PFSK-1 (cell line): ENCODE measurements around the gene RICTOR.

Source experiments
- FOXP2 ChIP-seq: optimal IDR thresholded peaks from 2 replicates; pipeline ENCODE3; 2011; ENCODE audit warnings: borderline replicate concordance, control low read depth, inconsistent platforms; ENCODE audit not compliant: insufficient read depth; ENCODE audit errors: extremely low read length, extremely low read depth
- POLR2AphosphoS5 ChIP-seq: IDR thresholded peaks from 2 replicates; pipeline ENCODE4 v1.6.1; 2012; ENCODE audit warnings: low read depth, mild to moderate bottlenecking, control low read depth, low read length, moderate library complexity
- SIN3A ChIP-seq: IDR thresholded peaks from 2 replicates; pipeline ENCODE4 v1.6.1; 2012; ENCODE audit warnings: mild to moderate bottlenecking, low read length, moderate library complexity, borderline replicate concordance; ENCODE audit not compliant: insufficient read depth
- TAF1 ChIP-seq: IDR thresholded peaks from 2 replicates; pipeline ENCODE4 v1.6.1; 2012; ENCODE audit warnings: low read length, control low read depth, borderline replicate concordance; ENCODE audit not compliant: insufficient read depth
- TF ChIP-seq, protein P1 (sequence below), 2 experiments: IDR thresholded peaks; 2 replicates each; pipeline versions ENCODE4 v1.6.1 to v1.8.0; 2011 to 2012; ENCODE audit warnings: low read depth in 2 of 2, low read length in 2 of 2, control low read depth in 1 of 2, inconsistent platforms in 1 of 2, mild to moderate bottlenecking in 1 of 2, moderate library complexity in 1 of 2; ENCODE audit not compliant: insufficient read depth in 1 of 2

The RICTOR gene

GRCh38 chr5:38926121-38926520 is 148.1 kb downstream of the RICTOR start:
- TF ChIP-seq, protein P1, sequence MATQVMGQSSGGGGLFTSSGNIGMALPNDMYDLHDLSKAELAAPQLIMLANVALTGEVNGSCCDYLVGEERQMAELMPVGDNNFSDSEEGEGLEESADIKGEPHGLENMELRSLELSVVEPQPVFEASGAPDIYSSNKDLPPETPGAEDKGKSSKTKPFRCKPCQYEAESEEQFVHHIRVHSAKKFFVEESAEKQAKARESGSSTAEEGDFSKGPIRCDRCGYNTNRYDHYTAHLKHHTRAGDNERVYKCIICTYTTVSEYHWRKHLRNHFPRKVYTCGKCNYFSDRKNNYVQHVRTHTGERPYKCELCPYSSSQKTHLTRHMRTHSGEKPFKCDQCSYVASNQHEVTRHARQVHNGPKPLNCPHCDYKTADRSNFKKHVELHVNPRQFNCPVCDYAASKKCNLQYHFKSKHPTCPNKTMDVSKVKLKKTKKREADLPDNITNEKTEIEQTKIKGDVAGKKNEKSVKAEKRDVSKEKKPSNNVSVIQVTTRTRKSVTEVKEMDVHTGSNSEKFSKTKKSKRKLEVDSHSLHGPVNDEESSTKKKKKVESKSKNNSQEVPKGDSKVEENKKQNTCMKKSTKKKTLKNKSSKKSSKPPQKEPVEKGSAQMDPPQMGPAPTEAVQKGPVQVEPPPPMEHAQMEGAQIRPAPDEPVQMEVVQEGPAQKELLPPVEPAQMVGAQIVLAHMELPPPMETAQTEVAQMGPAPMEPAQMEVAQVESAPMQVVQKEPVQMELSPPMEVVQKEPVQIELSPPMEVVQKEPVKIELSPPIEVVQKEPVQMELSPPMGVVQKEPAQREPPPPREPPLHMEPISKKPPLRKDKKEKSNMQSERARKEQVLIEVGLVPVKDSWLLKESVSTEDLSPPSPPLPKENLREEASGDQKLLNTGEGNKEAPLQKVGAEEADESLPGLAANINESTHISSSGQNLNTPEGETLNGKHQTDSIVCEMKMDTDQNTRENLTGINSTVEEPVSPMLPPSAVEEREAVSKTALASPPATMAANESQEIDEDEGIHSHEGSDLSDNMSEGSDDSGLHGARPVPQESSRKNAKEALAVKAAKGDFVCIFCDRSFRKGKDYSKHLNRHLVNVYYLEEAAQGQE (IDR thresholded peaks at IDR 0.05; ENCODE audit: insufficient read depth in 1 of 2, low read depth in 2 of 2, low read length in 2 of 2) = no peak
- no peak for TF ChIP-seq FOXP2
- TF ChIP-seq TAF1 = no peak
- no peak for TF ChIP-seq SIN3A
- TF ChIP-seq POLR2AphosphoS5 = no peak

DNA sequence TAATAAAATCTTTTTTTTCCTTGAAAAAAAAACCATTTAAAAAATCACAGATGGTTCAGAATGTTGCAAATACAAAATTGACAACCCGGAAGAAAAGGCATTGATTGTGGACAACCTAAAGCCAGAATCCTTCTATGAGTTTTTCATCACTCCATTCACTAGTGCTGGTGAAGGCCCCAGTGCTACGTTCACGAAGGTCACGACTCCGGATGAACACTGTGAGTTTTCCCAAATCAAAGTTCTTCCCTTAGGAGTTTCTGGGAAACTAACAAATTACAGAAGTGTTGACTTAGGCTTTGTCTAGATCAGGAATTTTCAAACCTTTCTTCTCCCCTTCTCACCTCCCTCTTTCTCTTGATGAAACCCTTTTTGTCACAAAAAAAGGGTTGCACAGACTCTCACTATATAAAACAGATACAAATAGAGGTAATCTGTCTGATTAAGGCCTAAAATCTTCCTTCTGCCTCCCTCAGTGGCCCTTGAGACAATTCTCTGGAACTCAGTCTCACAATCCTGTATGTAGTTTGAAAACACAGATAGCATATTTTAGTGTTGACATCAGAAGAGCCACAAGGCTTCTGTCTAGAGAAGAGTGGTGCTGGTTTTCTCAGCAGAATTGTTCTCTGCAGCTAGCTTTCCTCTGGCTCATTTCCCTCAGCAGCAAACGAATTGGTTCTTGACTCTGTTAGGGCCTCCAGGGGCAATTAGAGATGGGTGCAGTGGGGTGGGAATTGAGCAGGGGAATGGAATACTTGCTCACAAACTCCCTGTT is 148.9 kb downstream of the RICTOR start:
- TF ChIP-seq POLR2AphosphoS5 (no peak), FOXP2 (no peak), TAF1 (no peak), SIN3A (no peak)
- TF ChIP-seq, protein P1 (IDR thresholded peaks at IDR 0.05; ENCODE audit: insufficient read depth in 1 of 2, low read depth in 2 of 2, low read length in 2 of 2) = no peak

DNA sequence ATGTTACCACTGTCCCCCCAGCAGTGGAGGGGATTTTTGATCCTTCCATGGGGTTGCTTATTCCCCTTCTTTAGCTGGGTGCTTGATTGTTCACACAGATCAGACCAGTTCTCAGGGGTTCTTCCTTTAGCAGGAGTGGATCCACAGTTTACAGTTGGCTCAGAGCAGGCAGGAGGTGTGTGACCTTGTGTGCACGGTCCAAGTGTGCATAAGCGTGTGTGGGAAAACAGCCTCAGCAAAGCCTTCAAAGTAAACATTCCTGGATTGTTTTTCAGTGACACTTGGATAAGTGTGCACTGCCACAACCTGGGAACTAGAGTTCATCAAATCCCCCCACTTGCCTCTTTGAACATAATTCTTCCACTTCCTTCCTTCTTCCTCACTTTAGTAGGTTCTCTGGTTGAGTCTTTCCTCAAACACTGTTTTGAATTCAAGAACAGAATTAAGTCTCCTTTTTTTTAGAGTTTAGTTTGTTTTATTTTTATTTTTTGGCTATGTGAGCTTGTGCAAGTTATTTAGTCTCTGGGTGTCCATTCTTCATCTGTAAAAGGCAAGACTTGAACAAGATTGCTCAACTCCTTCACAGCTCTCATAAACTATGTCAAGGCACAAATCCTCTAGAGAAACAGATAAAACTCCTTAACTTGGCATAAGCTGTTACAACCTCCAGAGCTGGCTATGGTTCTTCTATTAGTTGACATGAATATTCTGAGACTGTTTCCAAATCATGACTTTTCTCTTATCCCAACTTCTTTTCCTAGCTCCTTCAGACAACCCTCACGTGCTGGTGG is 150.3 kb downstream of the RICTOR start:
- TF ChIP-seq, protein P1 (IDR thresholded peaks at IDR 0.05; ENCODE audit: insufficient read depth in 1 of 2, low read depth in 2 of 2, low read length in 2 of 2) = no peak
- no peak for TF ChIP-seq FOXP2
- no peak for TF ChIP-seq SIN3A
- no peak for TF ChIP-seq TAF1
- no peak for TF ChIP-seq POLR2AphosphoS5

GRCh38 chr5:38922199-38922598 is 152.0 kb downstream of the RICTOR start:
- TF ChIP-seq, protein P1 (IDR thresholded peaks at IDR 0.05; ENCODE audit: insufficient read depth in 1 of 2, low read depth in 2 of 2, low read length in 2 of 2) = peak; percentile 63 to 79
- TF ChIP-seq TAF1 = no peak
